ENCODE results near the gene LRRC71. TPM values are rescaled to one million over a fixed set of nuclear protein-coding genes. Genes with fewer than 3 reads are reported as not detected.

The LRRC71 gene
- polyA plus RNA-seq, 1 of the 3 experiments (the other 2 are of a cell fraction): 0.03 TPM

DNA sequence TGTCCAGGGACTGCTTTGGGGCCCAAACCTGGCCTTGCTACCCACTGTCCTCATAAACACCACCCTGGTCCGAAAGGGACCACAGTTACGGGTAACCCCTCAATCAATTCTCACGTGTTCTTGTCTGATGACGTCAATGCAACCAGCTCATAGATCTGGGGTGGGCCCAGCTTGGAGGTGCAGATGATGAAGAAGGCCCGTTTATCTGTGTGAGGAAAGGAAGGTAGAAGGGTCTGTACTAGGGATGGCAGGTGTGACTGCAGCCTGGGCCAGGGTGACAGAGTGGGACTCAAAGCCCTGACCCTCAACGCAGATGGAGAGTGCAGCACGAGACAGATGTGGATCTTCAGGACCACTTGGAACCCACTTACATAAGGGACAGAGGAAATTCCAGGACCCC, 22.1 kb downstream of the LRRC71 start:
- Histone ChIP-seq H3K9me2 (no peaks in the 10 kb centered on the region), H3K79me2 (ENCODE audit: insufficient read depth) (no peaks in the 10 kb centered on the region), H2AFZ (ENCODE audit: low read depth) (no peak overlapping the region), H3K9ac (no peak overlapping the region), H3K4me3 (ENCODE audit: low read depth in 2 of 2, low read length in 1 of 2) (no peak overlapping the region), H3F3A (replicated peaks; ENCODE audit: insufficient read depth) (no peaks in the 10 kb centered on the region), H3K27ac (ENCODE audit: low read depth in 2 of 2, low read length in 1 of 2) (no peak overlapping the region), H3K36me3 (replicated peaks in 1 of 2; ENCODE audit: control insufficient read depth in 1 of 2, insufficient read depth in 2 of 2, low read length in 1 of 2) (peaks cover 24 to 83% of the 10 kb centered on the region in 2 experiments), H4K20me1 (ENCODE audit: insufficient read depth) (no peaks in the 10 kb centered on the region), H3K4me1 (ENCODE audit: control insufficient read depth in 1 of 2, insufficient read depth in 2 of 2, low read depth in 1 of 2, low read length in 1 of 2) (no peaks in the 10 kb centered on the region), H3K27me3 (ENCODE audit: insufficient read depth) (no peaks in the 10 kb centered on the region), H3K4me2 (no peak overlapping the region), H3K9me3 (no peaks in the 10 kb centered on the region)
- ChIA-PET POLR2A (no interaction called here), CTCF (interaction anchor here (1.2 to 2.0 kb wide), 2 partner anchors 15 to 315 kb away, joined by 4 to 8 read pairs; no protein-coding TSS in a partner anchor)
- WGBS (ENCODE audit: low lambda C conversion rate): 96% methylated on average over 7 of the region's 7 CpGs
- no peak for DNase-seq
- TF ChIP-seq TEAD4 (IDR thresholded peaks at IDR 0.05; ENCODE audit: borderline replicate concordance, insufficient read depth) (no peak), POLR2AphosphoS5 (IDR thresholded peaks at IDR 0.05; ENCODE audit: low read depth, low read length) (no peak), FOSL2 (IDR thresholded peaks at IDR 0.05; ENCODE audit: borderline replicate concordance, low read depth) (no peak), SMC3 (IDR thresholded peaks at IDR 0.05; ENCODE audit: low read depth, low read length) (no peak), RCOR1 (IDR thresholded peaks at IDR 0.05; ENCODE audit: low read length) (no peak), MEF2A (IDR thresholded peaks at IDR 0.05; ENCODE audit: borderline replicate concordance, low read depth) (no peak), ELF1 (IDR thresholded peaks at IDR 0.05) (no peak), CHD2 (IDR thresholded peaks at IDR 0.05; ENCODE audit: low read length, partially characterized antibody) (no peak), EP300 (IDR thresholded peaks at IDR 0.05; ENCODE audit: borderline replicate concordance in 1 of 2, low read depth in 1 of 2, low read length in 1 of 2) (no peak), NFIC (IDR thresholded peaks at IDR 0.05; ENCODE audit: borderline replicate concordance) (no peak), MXI1 (IDR thresholded peaks at IDR 0.05; ENCODE audit: low read depth, low read length) (no peak), FOXM1 (IDR thresholded peaks at IDR 0.05; ENCODE audit: low read depth) (no peak), TAF1 (IDR thresholded peaks at IDR 0.05; ENCODE audit: borderline replicate concordance, low read depth, low read length) (no peak)
- TF ChIP-seq, protein P1, sequence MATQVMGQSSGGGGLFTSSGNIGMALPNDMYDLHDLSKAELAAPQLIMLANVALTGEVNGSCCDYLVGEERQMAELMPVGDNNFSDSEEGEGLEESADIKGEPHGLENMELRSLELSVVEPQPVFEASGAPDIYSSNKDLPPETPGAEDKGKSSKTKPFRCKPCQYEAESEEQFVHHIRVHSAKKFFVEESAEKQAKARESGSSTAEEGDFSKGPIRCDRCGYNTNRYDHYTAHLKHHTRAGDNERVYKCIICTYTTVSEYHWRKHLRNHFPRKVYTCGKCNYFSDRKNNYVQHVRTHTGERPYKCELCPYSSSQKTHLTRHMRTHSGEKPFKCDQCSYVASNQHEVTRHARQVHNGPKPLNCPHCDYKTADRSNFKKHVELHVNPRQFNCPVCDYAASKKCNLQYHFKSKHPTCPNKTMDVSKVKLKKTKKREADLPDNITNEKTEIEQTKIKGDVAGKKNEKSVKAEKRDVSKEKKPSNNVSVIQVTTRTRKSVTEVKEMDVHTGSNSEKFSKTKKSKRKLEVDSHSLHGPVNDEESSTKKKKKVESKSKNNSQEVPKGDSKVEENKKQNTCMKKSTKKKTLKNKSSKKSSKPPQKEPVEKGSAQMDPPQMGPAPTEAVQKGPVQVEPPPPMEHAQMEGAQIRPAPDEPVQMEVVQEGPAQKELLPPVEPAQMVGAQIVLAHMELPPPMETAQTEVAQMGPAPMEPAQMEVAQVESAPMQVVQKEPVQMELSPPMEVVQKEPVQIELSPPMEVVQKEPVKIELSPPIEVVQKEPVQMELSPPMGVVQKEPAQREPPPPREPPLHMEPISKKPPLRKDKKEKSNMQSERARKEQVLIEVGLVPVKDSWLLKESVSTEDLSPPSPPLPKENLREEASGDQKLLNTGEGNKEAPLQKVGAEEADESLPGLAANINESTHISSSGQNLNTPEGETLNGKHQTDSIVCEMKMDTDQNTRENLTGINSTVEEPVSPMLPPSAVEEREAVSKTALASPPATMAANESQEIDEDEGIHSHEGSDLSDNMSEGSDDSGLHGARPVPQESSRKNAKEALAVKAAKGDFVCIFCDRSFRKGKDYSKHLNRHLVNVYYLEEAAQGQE (IDR thresholded peaks at IDR 0.05; ENCODE audit: low read depth, low read length): no peak
- TF ChIP-seq, protein P2, sequence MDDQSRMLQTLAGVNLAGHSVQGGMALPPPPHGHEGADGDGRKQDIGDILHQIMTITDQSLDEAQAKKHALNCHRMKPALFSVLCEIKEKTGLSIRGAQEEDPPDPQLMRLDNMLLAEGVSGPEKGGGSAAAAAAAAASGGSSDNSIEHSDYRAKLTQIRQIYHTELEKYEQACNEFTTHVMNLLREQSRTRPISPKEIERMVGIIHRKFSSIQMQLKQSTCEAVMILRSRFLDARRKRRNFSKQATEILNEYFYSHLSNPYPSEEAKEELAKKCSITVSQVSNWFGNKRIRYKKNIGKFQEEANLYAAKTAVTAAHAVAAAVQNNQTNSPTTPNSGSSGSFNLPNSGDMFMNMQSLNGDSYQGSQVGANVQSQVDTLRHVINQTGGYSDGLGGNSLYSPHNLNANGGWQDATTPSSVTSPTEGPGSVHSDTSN (IDR thresholded peaks at IDR 0.05): no peak
- TF ChIP-seq, protein P3, sequence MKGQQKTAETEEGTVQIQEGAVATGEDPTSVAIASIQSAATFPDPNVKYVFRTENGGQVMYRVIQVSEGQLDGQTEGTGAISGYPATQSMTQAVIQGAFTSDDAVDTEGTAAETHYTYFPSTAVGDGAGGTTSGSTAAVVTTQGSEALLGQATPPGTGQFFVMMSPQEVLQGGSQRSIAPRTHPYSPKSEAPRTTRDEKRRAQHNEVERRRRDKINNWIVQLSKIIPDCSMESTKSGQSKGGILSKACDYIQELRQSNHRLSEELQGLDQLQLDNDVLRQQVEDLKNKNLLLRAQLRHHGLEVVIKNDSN (IDR thresholded peaks at IDR 0.05; ENCODE audit: borderline replicate concordance, low read depth): no peak
- TF ChIP-seq, protein P4, sequence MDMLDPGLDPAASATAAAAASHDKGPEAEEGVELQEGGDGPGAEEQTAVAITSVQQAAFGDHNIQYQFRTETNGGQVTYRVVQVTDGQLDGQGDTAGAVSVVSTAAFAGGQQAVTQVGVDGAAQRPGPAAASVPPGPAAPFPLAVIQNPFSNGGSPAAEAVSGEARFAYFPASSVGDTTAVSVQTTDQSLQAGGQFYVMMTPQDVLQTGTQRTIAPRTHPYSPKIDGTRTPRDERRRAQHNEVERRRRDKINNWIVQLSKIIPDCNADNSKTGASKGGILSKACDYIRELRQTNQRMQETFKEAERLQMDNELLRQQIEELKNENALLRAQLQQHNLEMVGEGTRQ (IDR thresholded peaks at IDR 0.05; ENCODE audit: borderline replicate concordance, low read depth, low read length): no peak
- TF ChIP-seq, protein P5, sequence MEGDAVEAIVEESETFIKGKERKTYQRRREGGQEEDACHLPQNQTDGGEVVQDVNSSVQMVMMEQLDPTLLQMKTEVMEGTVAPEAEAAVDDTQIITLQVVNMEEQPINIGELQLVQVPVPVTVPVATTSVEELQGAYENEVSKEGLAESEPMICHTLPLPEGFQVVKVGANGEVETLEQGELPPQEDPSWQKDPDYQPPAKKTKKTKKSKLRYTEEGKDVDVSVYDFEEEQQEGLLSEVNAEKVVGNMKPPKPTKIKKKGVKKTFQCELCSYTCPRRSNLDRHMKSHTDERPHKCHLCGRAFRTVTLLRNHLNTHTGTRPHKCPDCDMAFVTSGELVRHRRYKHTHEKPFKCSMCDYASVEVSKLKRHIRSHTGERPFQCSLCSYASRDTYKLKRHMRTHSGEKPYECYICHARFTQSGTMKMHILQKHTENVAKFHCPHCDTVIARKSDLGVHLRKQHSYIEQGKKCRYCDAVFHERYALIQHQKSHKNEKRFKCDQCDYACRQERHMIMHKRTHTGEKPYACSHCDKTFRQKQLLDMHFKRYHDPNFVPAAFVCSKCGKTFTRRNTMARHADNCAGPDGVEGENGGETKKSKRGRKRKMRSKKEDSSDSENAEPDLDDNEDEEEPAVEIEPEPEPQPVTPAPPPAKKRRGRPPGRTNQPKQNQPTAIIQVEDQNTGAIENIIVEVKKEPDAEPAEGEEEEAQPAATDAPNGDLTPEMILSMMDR (IDR thresholded peaks at IDR 0.05): no peak
